ENCODE results near the gene SEMA3C.

The SEMA3C gene

GRCh38 chr7:80918399-80918798, 452 bp downstream of the SEMA3C start:
- peak; percentile 53 for DNase-seq (ENCODE audit: low spot score)
- in situ Hi-C loops (cut with MboI; ENCODE audit: low pct_unique_long_range_greater_than_20kb, low sequenced_read_pairs, unreplicated experiment): no loop called here

GRCh38 chr7:80916770-80917741, 1.8 kb downstream of the SEMA3C start:
- in situ Hi-C loops (cut with MboI; ENCODE audit: low pct_unique_long_range_greater_than_20kb, low sequenced_read_pairs, unreplicated experiment): no loop called here
- no peak for TF ChIP-seq CTCF (IDR thresholded peaks at IDR 0.05; ENCODE audit: extremely low read depth, insufficient read depth, missing control alignments)
- no peak for DNase-seq (ENCODE audit: low spot score)

More at GRCh38 chr7:80918399-80918798, 452 bp downstream of the SEMA3C start:
- no peak for TF ChIP-seq CTCF (IDR thresholded peaks at IDR 0.05; ENCODE audit: extremely low read depth, insufficient read depth, missing control alignments)

GRCh38 chr7:80910228-80910627, 8.6 kb downstream of the SEMA3C start:
- in situ Hi-C loops (cut with MboI; ENCODE audit: low pct_unique_long_range_greater_than_20kb, low sequenced_read_pairs, unreplicated experiment): no loop called here
- no peak for DNase-seq (ENCODE audit: low spot score)
- TF ChIP-seq CTCF (IDR thresholded peaks at IDR 0.05; ENCODE audit: extremely low read depth, insufficient read depth, missing control alignments): no peak

- TF ChIP-seq CTCF (IDR thresholded peaks at IDR 0.05; ENCODE audit: extremely low read depth, insufficient read depth, missing control alignments): no peak
- no peak for DNase-seq (ENCODE audit: low spot score)
- in situ Hi-C loops (cut with MboI; ENCODE audit: low pct_unique_long_range_greater_than_20kb, low sequenced_read_pairs, unreplicated experiment): no loop called here
These were observed 10.5 kb downstream of the SEMA3C start for GRCh38 chr7:80908360-80908797.

- no peak for TF ChIP-seq CTCF (IDR thresholded peaks at IDR 0.05; ENCODE audit: extremely low read depth, insufficient read depth, missing control alignments)
- in situ Hi-C loops (cut with MboI; ENCODE audit: low pct_unique_long_range_greater_than_20kb, low sequenced_read_pairs, unreplicated experiment): no loop called here
- no peak for DNase-seq (ENCODE audit: low spot score)
These were observed 11.2 kb downstream of the SEMA3C start for GRCh38 chr7:80907612-80908011.

GRCh38 chr7:80907141-80907601, 11.7 kb downstream of the SEMA3C start:
- in situ Hi-C loops (cut with MboI; ENCODE audit: low pct_unique_long_range_greater_than_20kb, low sequenced_read_pairs, unreplicated experiment): no loop called here
- TF ChIP-seq CTCF (IDR thresholded peaks at IDR 0.05; ENCODE audit: extremely low read depth, insufficient read depth, missing control alignments): no peak
- DNase-seq (ENCODE audit: low spot score): no peak

All from GM13977 (cell line).